ENCODE measurements around the gene MINAR2. TPM values are rescaled to one million over a fixed set of nuclear protein-coding genes. Genes with fewer than 3 reads are reported as not detected.

The MINAR2 gene
- total RNA-seq, 4 donors from 2014 or later = not detected

GRCh38 chr5:129760636-129761325 is 12.9 kb downstream of the MINAR2 start:
- WGBS, 2 donors (ENCODE audit: low coverage in 1 of 2) = 83 to 86% methylated on average over 1 of the region's 1 CpG

DNA sequence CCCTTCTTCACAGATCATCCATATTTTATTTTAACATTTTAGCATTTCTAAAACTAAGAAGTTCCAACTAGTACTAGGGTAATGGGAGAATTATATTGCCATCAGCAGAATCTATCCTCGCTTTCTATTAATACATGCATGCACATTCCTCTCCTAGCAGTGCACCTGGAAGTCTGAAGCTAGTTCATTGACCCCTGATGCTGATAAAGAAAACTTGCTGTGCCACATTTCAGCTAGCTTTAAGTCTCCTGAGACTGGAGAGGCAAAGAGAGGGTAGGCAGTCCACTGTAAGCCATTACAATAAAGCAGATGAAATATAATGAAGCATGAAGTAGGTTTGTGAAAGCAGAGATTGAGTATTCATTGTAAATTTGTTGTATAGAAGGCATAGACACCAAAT is 15.8 kb downstream of the MINAR2 start:
- no peaks in the 10 kb centered on the region for H3K27me3 ChIP-seq
- WGBS, 2 donors (ENCODE audit: low coverage in 1 of 2) = 92 to 100% methylated on average over 1 of the region's 1 CpG
- no peak overlapping the region for H3K27ac ChIP-seq
- H3K36me3 ChIP-seq = no peaks in the 10 kb centered on the region
- H3K9me3 ChIP-seq = no peaks in the 10 kb centered on the region
- no peak for TF ChIP-seq EP300 (IDR thresholded peaks at IDR 0.05)
- ATAC-seq = no peak
- H3K4me3 ChIP-seq = no peak overlapping the region
- no peaks in the 10 kb centered on the region for H3K4me1 ChIP-seq

More at GRCh38 chr5:129760636-129761325, 12.9 kb downstream of the MINAR2 start:
- no peaks in the 10 kb centered on the region for H3K9me3 ChIP-seq
- TF ChIP-seq POLR2AphosphoS5 (IDR thresholded peaks at IDR 0.05) (no peak), CTCF (IDR thresholded peaks at IDR 0.05) (no peak), EP300 (IDR thresholded peaks at IDR 0.05) (no peak), POLR2A (IDR thresholded peaks at IDR 0.05) (no peak)
- no peak for ATAC-seq
- H3K27ac ChIP-seq = no peak overlapping the region
- H3K27me3 ChIP-seq = no peaks in the 10 kb centered on the region
- no peaks in the 10 kb centered on the region for H3K36me3 ChIP-seq
- no peaks in the 10 kb centered on the region for H3K4me1 ChIP-seq
- H3K4me3 ChIP-seq = no peak overlapping the region

GRCh38 chr5:129766798-129767197 is 18.9 kb downstream of the MINAR2 start:
- no peaks in the 10 kb centered on the region for H3K4me1 ChIP-seq
- no peak overlapping the region for H3K27ac ChIP-seq
- H3K9me3 ChIP-seq = no peaks in the 10 kb centered on the region
- H3K36me3 ChIP-seq = no peaks in the 10 kb centered on the region
- no peak for ATAC-seq
- no peak overlapping the region for H3K4me3 ChIP-seq
- no peak for TF ChIP-seq POLR2AphosphoS5 (IDR thresholded peaks at IDR 0.05)
- TF ChIP-seq CTCF (IDR thresholded peaks at IDR 0.05) = no peak
- no peak for TF ChIP-seq POLR2A (IDR thresholded peaks at IDR 0.05)
- TF ChIP-seq EP300 (IDR thresholded peaks at IDR 0.05) = no peak
- no peaks in the 10 kb centered on the region for H3K27me3 ChIP-seq
- 90 to 93% methylated on average over 2 of the region's 2 CpGs for WGBS, 2 donors (ENCODE audit: low coverage in 1 of 2)

GRCh38 chr5:129767927-129768380 is 20.1 kb downstream of the MINAR2 start:
- no peak overlapping the region for H3K4me3 ChIP-seq
- H3K27me3 ChIP-seq = no peaks in the 10 kb centered on the region
- no peaks in the 10 kb centered on the region for H3K4me1 ChIP-seq
- H3K36me3 ChIP-seq = no peaks in the 10 kb centered on the region
- no peak overlapping the region for H3K27ac ChIP-seq
- ATAC-seq = peak; percentile 76
- TF ChIP-seq CTCF (IDR thresholded peaks at IDR 0.05) (peak; percentile 95 to 98 (median 97)), POLR2AphosphoS5 (IDR thresholded peaks at IDR 0.05) (no peak)
- no peaks in the 10 kb centered on the region for H3K9me3 ChIP-seq
- WGBS, 2 donors (ENCODE audit: low coverage in 1 of 2) = 0% methylated on average over 3 of the region's 3 CpGs; no CpG with 5 or more reads in 1 of the 2 donors

- no peaks in the 10 kb centered on the region for H3K27me3 ChIP-seq
- no peaks in the 10 kb centered on the region for H3K9me3 ChIP-seq
- TF ChIP-seq POLR2AphosphoS5 (IDR thresholded peaks at IDR 0.05) (no peak), POLR2A (IDR thresholded peaks at IDR 0.05) (no peak), CTCF (IDR thresholded peaks at IDR 0.05) (no peak), EP300 (IDR thresholded peaks at IDR 0.05) (no peak)
- no peaks in the 10 kb centered on the region for H3K4me1 ChIP-seq
- no peak for ATAC-seq
- no peaks in the 10 kb centered on the region for H3K36me3 ChIP-seq
- H3K27ac ChIP-seq = no peak overlapping the region
- WGBS, 2 donors (ENCODE audit: low coverage in 1 of 2) = 72 to 80% methylated on average over 5 to 6 of the region's 6 CpGs
- H3K4me3 ChIP-seq = no peak overlapping the region
Observed at GRCh38 chr5:129768735-129769134, 20.8 kb downstream of the MINAR2 start.
